ENCODE measurements around the gene IFNE. TPM values are rescaled to one million over a fixed set of nuclear protein-coding genes. Genes with fewer than 3 reads are reported as not detected.

IFNE gene
- total and polyA plus RNA-seq, 12 donors: not detected

DNA sequence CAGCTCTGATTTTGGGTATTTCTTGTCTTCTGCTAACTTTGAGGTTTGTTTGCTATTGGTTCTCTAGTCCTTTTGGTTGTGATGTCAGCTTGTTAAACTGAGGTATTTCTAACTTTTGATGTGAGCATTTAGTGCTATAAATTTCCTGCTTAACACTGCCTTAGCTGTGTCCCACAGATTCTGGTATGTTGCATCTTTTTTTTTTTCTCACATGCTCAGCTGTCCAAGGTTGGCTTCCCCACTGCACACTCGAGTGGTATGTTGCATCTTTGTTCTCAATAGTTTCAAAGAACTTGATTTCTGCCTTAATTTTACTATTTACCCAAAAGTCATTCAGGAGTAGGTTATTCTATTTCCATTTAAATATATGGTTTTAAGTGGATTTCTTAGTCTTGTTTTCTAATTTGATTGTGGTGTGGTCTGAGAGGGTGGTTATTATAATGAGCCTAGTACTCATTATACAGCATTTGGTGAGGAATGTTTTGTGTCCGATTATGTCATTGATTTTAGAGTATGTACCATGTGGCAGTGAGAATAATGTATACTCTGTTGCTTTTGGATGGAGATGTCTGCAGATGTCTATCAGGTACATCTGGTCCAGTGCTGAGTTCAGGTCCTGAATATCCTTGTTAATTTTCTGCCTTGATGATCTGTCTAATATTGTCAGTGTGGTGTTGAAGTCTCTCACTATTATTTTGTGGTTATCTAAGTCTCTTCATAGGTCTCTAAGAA, 42.2 kb upstream of the IFNE start:
- DNase-seq: no peak
- WGBS, 2 donors: 69 to 70% methylated on average over 2 of the region's 2 CpGs
- Histone ChIP-seq H3K27ac (no peak overlapping the region), H3K9me3 (peaks cover 0 to 7% (median under 1%) of the 10 kb centered on the region in 11 donors), H3K4me1 (no peaks in the 10 kb centered on the region), H3K27me3 (peaks cover 0 to 14% (median 0%) of the 10 kb centered on the region in 7 donors), H3K36me3 (no peaks in the 10 kb centered on the region), H3K4me3 (no peak overlapping the region)
- no peak for ATAC-seq
- intact Hi-C loops (cut with DNase I): no loop called here
- TF ChIP-seq, protein P1, sequence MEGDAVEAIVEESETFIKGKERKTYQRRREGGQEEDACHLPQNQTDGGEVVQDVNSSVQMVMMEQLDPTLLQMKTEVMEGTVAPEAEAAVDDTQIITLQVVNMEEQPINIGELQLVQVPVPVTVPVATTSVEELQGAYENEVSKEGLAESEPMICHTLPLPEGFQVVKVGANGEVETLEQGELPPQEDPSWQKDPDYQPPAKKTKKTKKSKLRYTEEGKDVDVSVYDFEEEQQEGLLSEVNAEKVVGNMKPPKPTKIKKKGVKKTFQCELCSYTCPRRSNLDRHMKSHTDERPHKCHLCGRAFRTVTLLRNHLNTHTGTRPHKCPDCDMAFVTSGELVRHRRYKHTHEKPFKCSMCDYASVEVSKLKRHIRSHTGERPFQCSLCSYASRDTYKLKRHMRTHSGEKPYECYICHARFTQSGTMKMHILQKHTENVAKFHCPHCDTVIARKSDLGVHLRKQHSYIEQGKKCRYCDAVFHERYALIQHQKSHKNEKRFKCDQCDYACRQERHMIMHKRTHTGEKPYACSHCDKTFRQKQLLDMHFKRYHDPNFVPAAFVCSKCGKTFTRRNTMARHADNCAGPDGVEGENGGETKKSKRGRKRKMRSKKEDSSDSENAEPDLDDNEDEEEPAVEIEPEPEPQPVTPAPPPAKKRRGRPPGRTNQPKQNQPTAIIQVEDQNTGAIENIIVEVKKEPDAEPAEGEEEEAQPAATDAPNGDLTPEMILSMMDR (IDR thresholded peaks at IDR 0.05): no peak

- no peak for DNase-seq
- Histone ChIP-seq H3K4me1 (no peaks in the 10 kb centered on the region), H3K27me3 (peaks cover 0 to 9% (median 0%) of the 10 kb centered on the region in 7 donors), H3K27ac (no peak overlapping the region), H3K36me3 (no peaks in the 10 kb centered on the region), H3K9me3 (peaks cover 0 to 7% (median 0%) of the 10 kb centered on the region in 11 donors), H3K4me3 (no peak overlapping the region)
- 85 to 91% methylated on average over 2 of the region's 2 CpGs for WGBS, 2 donors
- intact Hi-C loops (cut with DNase I): no loop called here
- TF ChIP-seq, protein P1 (IDR thresholded peaks at IDR 0.05): no peak
- no peak for ATAC-seq
These were observed 41.2 kb upstream of the IFNE start for GRCh38 chr9:21523021-21524014.

GRCh38 chr9:21522348-21522747, 40.2 kb upstream of the IFNE start:
- H3K36me3 ChIP-seq: no peaks in the 10 kb centered on the region
- no peak overlapping the region for H3K27ac ChIP-seq
- DNase-seq: no peak
- no peaks in the 10 kb centered on the region for H3K4me1 ChIP-seq
- peaks cover 0 to 7% (median 0%) of the 10 kb centered on the region in 11 donors for H3K9me3 ChIP-seq
- H3K4me3 ChIP-seq: no peak overlapping the region
- TF ChIP-seq, protein P1 (IDR thresholded peaks at IDR 0.05): no peak
- H3K27me3 ChIP-seq: peaks cover 0 to 3% (median 0%) of the 10 kb centered on the region in 7 donors
- WGBS, 2 donors: 84 to 91% methylated on average over 4 of the region's 4 CpGs
- no peak for ATAC-seq
- intact Hi-C loops (cut with DNase I): no loop called here

- Histone ChIP-seq H3K4me3 (no peak overlapping the region), H3K4me1 (no peaks in the 10 kb centered on the region), H3K27me3 (no peaks in the 10 kb centered on the region), H3K27ac (no peak overlapping the region), H3K9me3 (peaks cover 0 to 7% (median 0%) of the 10 kb centered on the region in 11 donors), H3K36me3 (no peaks in the 10 kb centered on the region)
- no peak for ATAC-seq
- 66 to 81% methylated on average over 1 of the region's 1 CpG for WGBS, 2 donors
- intact Hi-C loops (cut with DNase I): no loop called here
- DNase-seq: no peak
- TF ChIP-seq, protein P1 (IDR thresholded peaks at IDR 0.05): no peak
These were observed 39.3 kb upstream of the IFNE start for GRCh38 chr9:21521448-21521847.

Measured in heart right ventricle (tissue), 16 donors.